NCI-H1092 (cell line): ENCODE results near the gene SELENOI.

Experiments
- DNase-seq: peaks from one replicate; lab custom pipeline; 2025; lab: John Stamatoyannopoulos, UW

The SELENOI gene

GRCh38 chr2:26412091-26412673 is 66.2 kb downstream of the SELENOI start:
- DNase-seq: no peak

GRCh38 chr2:26414311-26414710 is 68.4 kb downstream of the SELENOI start:
- no peak for DNase-seq

GRCh38 chr2:26421961-26422360 is 76.0 kb downstream of the SELENOI start:
- DNase-seq: no peak

DNA sequence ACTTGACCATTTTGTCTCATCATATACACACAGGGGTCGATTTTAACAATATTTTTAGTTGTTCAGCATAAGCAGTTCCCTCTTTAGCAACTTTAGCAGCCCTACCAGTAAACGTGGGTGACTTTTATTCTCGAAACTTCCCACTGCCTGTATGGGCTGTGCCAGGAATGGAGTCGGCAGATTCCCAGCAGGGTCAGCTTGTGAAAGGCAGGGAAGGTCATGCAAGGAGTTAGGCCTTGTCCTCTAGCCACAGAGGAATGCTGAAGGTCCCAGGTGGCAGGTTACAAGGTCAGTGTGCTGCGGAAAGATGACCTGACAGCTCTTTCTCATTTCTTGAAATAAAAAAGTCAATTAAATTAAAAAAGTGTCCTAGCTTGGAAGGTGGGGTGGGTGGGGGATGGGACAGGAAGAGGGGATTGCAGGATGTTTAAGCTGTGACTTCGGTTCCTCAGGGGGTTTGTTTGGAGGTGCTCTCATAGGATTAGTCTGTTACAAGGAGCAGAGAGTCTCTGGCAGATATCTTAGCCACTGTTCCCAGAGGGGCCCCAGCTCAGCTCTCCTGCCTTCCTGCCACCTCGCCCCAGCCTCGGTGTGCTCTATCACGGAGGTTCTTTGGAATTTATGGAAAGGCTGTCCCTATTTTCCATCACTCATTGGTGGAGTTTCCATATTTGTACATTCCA is 77.1 kb downstream of the SELENOI start:
- DNase-seq: no peak

GRCh38 chr2:26423750-26424149 is 77.8 kb downstream of the SELENOI start:
- no peak for DNase-seq

DNA sequence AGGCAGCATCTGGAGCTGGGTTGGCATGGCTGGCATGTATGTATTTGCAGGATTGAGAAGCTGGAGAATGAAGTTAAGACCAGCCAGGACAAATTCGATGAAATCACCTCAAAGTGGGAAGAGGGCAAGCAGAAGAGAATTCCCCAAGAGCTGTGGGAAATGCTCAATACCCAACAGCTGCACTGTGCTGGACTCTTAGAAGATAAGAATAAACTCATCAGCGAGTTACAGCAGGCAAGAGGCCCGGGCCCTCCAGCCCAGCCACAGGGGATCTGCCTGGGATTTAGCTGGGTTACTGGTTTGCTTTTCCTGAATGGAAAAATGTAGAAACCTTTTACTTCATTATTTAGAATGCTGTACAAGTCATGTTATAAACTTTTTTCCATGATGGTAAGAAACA is 78.3 kb downstream of the SELENOI start:
- DNase-seq: no peak

GRCh38 chr2:26428846-26429245 is 82.9 kb downstream of the SELENOI start:
- DNase-seq: no peak

DNA sequence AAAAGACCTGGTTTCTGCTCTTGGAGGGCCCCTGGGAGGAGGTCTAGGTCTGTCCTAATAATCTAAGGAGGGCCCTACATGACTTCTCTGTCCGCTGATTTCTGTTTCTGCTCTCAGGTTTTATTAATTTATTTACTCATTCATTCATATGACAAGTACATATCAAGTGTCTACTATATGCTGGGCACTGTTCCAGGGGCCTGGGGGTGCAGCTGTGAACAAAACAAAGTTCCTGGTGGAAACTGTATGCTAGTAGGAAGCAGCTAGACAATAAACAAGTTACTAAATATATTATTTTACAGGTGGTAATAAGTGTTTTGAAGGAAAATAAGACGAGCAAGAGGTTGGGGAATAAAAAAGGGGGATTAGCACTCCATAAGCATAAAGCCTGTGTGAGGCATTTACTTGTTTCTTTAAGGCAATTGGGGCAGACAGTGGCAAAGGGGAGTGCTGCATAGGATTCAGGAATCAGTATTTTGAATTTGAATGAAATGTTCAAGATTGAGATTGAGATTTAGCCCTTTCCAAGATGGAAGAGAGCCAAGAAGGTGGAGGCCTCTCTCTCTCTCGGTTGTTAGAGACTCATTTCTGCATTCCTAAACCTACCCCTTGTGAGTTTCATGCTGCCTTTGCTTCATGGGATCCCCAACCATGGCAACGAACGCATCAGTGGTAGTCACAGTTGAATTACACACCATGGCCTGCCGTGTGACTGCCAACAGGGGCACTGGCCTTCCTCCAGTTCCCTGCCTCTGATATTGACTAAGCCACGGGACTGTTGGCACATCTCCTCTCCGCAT is 84.0 kb downstream of the SELENOI start:
- DNase-seq: peak; percentile 69

DNA sequence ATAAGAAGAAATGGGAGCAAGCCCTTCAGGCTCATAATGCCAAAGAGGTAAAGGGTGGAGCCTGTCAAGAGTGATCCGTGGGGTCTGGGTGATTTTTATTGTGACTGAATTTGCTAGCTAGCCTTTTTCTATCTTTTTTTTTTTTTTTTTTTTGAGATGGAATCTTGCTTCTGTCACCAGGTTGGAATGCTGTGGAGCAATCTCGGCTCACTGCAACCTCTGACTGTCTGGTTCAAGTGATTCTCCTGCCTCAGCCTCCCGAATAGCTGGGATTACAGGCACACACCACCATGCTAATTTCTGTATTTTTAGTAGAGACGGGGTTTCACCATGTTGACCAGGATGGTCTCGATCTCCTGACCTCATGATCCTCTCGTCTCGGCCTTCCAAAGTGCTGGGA is 84.9 kb downstream of the SELENOI start:
- no peak for DNase-seq

- DNase-seq: no peak
Observed at GRCh38 chr2:26432363-26432762, 86.4 kb downstream of the SELENOI start.

DNA sequence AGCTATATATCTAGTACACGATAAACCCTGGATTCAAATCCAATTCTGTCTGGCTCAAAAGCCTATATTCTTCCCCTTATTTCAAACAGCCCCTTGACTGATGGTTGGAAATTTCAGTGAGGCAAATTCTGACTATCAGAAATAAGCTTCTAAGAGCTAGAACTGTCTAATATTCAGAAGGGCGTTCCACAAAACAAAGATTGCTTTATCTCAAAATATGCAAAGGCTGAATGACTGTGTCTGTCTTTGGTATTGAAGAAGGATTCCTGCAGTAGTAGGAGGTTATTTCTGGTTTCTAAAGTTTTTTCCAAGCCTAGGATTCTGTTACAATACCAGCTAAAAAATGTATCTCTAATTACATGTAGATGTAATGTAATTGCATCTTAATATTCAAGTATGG is 86.9 kb downstream of the SELENOI start:
- no peak for DNase-seq

DNA sequence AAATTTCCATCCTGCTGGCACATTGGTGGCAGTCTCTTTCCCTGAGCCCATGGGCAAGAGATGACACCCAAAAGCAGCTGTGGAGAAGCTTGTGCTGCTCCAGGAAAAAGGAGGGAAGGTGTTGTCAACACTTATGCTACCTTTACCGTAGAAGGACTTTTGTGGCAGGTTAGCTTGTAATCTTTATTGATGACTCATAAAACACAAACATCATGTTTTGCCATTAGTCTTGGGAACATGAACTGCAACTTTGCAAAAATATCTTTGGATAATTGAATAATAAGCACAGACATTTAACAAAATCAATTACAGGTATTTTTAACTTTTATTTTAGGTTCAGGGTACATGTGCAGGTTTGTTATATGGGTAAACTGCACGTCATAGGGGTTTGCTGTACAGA is 89.2 kb downstream of the SELENOI start:
- DNase-seq: no peak

DNA sequence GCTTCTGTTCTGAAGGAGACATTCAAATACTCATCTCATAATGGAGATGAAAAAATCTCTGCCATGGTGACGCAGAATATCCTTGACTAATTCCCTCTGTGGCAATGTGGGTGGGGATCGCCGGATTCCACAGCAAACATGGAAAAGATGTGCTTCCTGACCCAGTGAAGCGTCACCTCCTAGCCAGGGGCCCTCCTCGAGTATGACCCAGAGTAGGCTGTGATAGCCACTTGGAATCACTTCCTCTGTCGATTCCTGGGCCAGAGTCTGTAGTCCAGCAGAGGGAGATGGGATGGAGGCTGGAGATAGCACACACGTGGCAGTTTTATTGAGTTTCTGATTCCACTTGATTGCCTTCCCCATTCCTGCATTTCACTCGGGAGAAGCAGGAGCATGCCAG is 92.6 kb downstream of the SELENOI start:
- DNase-seq: no peak

- DNase-seq: no peak
Observed at GRCh38 chr2:26438926-26439325, 93.0 kb downstream of the SELENOI start.

GRCh38 chr2:26442301-26442700 is 96.4 kb downstream of the SELENOI start:
- no peak for DNase-seq

- DNase-seq: no peak
Observed at GRCh38 chr2:26442707-26443106, 96.8 kb downstream of the SELENOI start.

DNA sequence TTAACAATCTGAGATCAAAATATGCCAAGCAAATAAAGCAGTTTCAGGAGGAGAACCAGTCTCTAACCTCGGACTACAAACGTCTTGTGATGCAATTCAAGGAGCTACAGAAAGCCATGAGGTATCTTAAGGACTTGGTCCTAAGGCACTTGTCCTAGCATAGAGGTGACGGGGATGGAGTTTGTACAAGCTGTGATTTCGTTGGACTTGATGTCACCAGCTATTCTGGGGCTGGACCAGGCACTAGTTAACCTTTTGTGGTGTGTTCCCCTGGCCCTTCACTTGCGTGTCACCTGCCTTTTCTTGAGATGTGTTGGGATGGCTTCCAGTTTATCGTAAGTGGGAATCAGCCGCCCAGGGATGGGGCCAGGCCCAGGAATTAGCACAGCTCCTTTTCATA is 98.3 kb downstream of the SELENOI start:
- DNase-seq: no peak
